H9 (cell line): Measurements from ENCODE around the gene SLC4A2. TPM values are rescaled to one million over a fixed set of nuclear protein-coding genes. Genes with fewer than 3 reads are reported as not detected.
"Not testable (repeated sequence)": the region's sequence is repeated elsewhere in the genome, so short reads cannot be mapped to it uniquely, and the experiment has no call there.

ENCODE experiments used
- DNase-seq: peaks from one replicate; pipeline ENCODE4 v3.0.0-alpha.2; 2017
- H2AFZ ChIP-seq: one replicate; pipeline ENCODE4 v1.6.1; 2013; ENCODE audit warnings: mild to moderate bottlenecking, low read length, control low read depth, moderate library complexity
- H2AK5ac ChIP-seq: 2 replicates; pipeline ENCODE4 v1.6.1; 2013; ENCODE audit warnings: low read length, control low read depth, mixed read lengths; ENCODE audit not compliant: insufficient read length
- H2BK120ac ChIP-seq: one replicate; pipeline ENCODE4 v1.6.1; 2013; ENCODE audit warnings: low read depth, mild to moderate bottlenecking, low read length, control low read depth, inconsistent platforms; ENCODE audit not compliant: poor library complexity, severe bottlenecking
- H2BK12ac ChIP-seq: 2 replicates; pipeline ENCODE4 v1.6.1; 2013; ENCODE audit warnings: low read length, control low read depth, mixed read lengths, low read depth; ENCODE audit not compliant: insufficient read length
- H2BK15ac ChIP-seq: 2 replicates; pipeline ENCODE4 v1.6.1; 2013; ENCODE audit warnings: low read depth, low read length, control low read depth
- H2BK20ac ChIP-seq: one replicate; pipeline ENCODE4 v1.6.1; 2013; ENCODE audit warnings: low read depth, mild to moderate bottlenecking, low read length, control low read depth, inconsistent platforms; ENCODE audit not compliant: poor library complexity, severe bottlenecking
- H2BK5ac ChIP-seq: 2 replicates; pipeline ENCODE4 v1.6.1; 2013; ENCODE audit warnings: low read length, control low read depth, mixed read lengths; ENCODE audit not compliant: insufficient read length
- H3K14ac ChIP-seq: 2 replicates; pipeline ENCODE4 v1.6.1; 2013; ENCODE audit warnings: low read length, control low read depth; ENCODE audit not compliant: insufficient read depth
- H3K18ac ChIP-seq: 2 replicates; pipeline ENCODE4 v1.6.1; 2013; ENCODE audit warnings: low read depth, mild to moderate bottlenecking, mixed read lengths, low read length, control low read depth; ENCODE audit not compliant: insufficient read length
- H3K23ac ChIP-seq: 2 replicates; pipeline ENCODE4 v1.6.1; 2013; ENCODE audit warnings: low read length, control low read depth, mixed read lengths, low read depth; ENCODE audit not compliant: insufficient read length
- H3K23me2 ChIP-seq: 2 replicates; pipeline ENCODE4 v1.6.1; 2013; ENCODE audit warnings: low read depth, mild to moderate bottlenecking, mixed read lengths, low read length, control low read depth; ENCODE audit not compliant: insufficient read length, poor library complexity, severe bottlenecking
- H3K27ac ChIP-seq: 2 replicates; pipeline ENCODE4 v1.5.1; 2013; ENCODE audit warnings: low read length, control low read depth, mixed read lengths, low read depth; ENCODE audit not compliant: insufficient read length
- H3K27me3 ChIP-seq: 2 replicates; pipeline ENCODE4 v1.6.1; 2013; ENCODE audit warnings: low read length, control low read depth, inconsistent platforms; ENCODE audit not compliant: insufficient read depth
- H3K4ac ChIP-seq: 2 replicates; pipeline ENCODE4 v1.6.1; 2013; ENCODE audit warnings: low read depth, mild to moderate bottlenecking, control low read depth, inconsistent platforms, low read length, moderate library complexity
- H3K4me1 ChIP-seq: 2 replicates; pipeline ENCODE4 v1.6.1; 2013; ENCODE audit warnings: low read length, control low read depth, inconsistent platforms; ENCODE audit not compliant: insufficient read depth
- H3K4me2 ChIP-seq: 2 replicates; pipeline ENCODE4 v1.6.1; 2013; ENCODE audit warnings: low read length, control low read depth, mixed read lengths; ENCODE audit not compliant: insufficient read length, insufficient read depth
- H3K56ac ChIP-seq: 2 replicates; pipeline ENCODE4 v1.6.1; 2013; ENCODE audit warnings: low read depth, mild to moderate bottlenecking, mixed read lengths, low read length, control low read depth; ENCODE audit not compliant: insufficient read length
- H3K79me1 ChIP-seq: 2 replicates; pipeline ENCODE4 v1.6.1; 2013; ENCODE audit warnings: low read depth, mild to moderate bottlenecking, moderate library complexity, low read length, control low read depth, inconsistent platforms; ENCODE audit not compliant: insufficient read depth, poor library complexity, severe bottlenecking
- H3K79me2 ChIP-seq: 2 replicates; pipeline ENCODE4 v1.6.1; 2013; ENCODE audit warnings: low read length, control low read depth, inconsistent platforms; ENCODE audit not compliant: insufficient read depth
- H3K9ac ChIP-seq: 2 replicates; pipeline ENCODE4 v1.6.1; 2013; ENCODE audit warnings: low read length, control low read depth, mixed read lengths; ENCODE audit not compliant: insufficient read length; ENCODE audit errors: extremely low read depth
- H3K9me3 ChIP-seq: one replicate; pipeline ENCODE4 v1.6.1; 2013; ENCODE audit warnings: low read depth, low read length, inconsistent platforms; ENCODE audit not compliant: control insufficient read depth
- H3T11ph ChIP-seq: one replicate; pipeline ENCODE4 v1.6.1; 2013; ENCODE audit warnings: mild to moderate bottlenecking, low read length, control low read depth, inconsistent platforms
- H4K20me1 ChIP-seq: one replicate; pipeline ENCODE4 v1.6.1; 2013; ENCODE audit not compliant: control insufficient read depth, insufficient read length, insufficient read depth
- H4K5ac ChIP-seq: 2 replicates; pipeline ENCODE4 v1.6.1; 2013; ENCODE audit warnings: low read depth, mild to moderate bottlenecking, mixed read lengths, low read length, control low read depth; ENCODE audit not compliant: insufficient read length
- H4K8ac ChIP-seq: replicated peaks from 2 replicates; pipeline ENCODE4 v1.6.1; 2013; ENCODE audit warnings: low read length, control low read depth, mixed read lengths, low read depth; ENCODE audit not compliant: insufficient read length
- H4K91ac ChIP-seq: 2 replicates; pipeline ENCODE4 v1.6.1; 2013; ENCODE audit warnings: low read depth, mild to moderate bottlenecking, moderate library complexity, mixed read lengths, low read length, control low read depth; ENCODE audit not compliant: insufficient read length
- H3K27ac Mint-ChIP-seq, 3 experiments: 2 replicates in 2 of 3; 3 replicates in 1 of 3; pipeline ENCODE4 v1.8.0; 2020 to 2021; ENCODE audit warnings: mixed read lengths in 3 of 3, mild to moderate bottlenecking in 1 of 3, moderate library complexity in 1 of 3
- H3K27me3 Mint-ChIP-seq: 2 replicates; pipeline ENCODE4 v1.8.0; 2021; ENCODE audit warnings: low read depth, mild to moderate bottlenecking, moderate library complexity, mixed read lengths
- H3K36me3 Mint-ChIP-seq, 3 experiments: 2 replicates in 2 of 3; 3 replicates in 1 of 3; pipeline ENCODE4 v1.8.0; 2020 to 2021; ENCODE audit warnings: low read depth in 3 of 3, mixed read lengths in 3 of 3; ENCODE audit not compliant: insufficient read depth in 1 of 3
- H3K4me1 Mint-ChIP-seq, 2 experiments: 2 replicates each; pipeline ENCODE4 v1.8.0; 2020; ENCODE audit warnings: mixed read lengths in 2 of 2
- H3K4me3 Mint-ChIP-seq, 2 experiments: 2 replicates in 1 of 2; 3 replicates in 1 of 2; pipeline ENCODE4 v1.8.0; 2020 to 2021; ENCODE audit warnings: mild to moderate bottlenecking in 2 of 2, mixed read lengths in 2 of 2, moderate library complexity in 1 of 2
- H3K9me3 Mint-ChIP-seq, 2 experiments: 2 replicates in 1 of 2; 3 replicates in 1 of 2; pipeline ENCODE4 v1.8.0; 2020; ENCODE audit warnings: mild to moderate bottlenecking in 2 of 2, mixed read lengths in 2 of 2, moderate library complexity in 1 of 2
- WGBS: extraction: QIAGEN DNeasy Blood & Tissue Kit; methylation state at CpG from one replicate; pipeline ENCODE4 v1.1.7; 2013; ENCODE audit warnings: missing lambda C conversion rate, low lambda C conversion rate, mixed read lengths; ENCODE audit not compliant: insufficient read length; ENCODE audit errors: extremely low coverage; 5-methylcytosine and 5-hydroxymethylcytosine counted together
- total RNA-seq: library from RNA; stranded (reverse); gene quantifications from 2 replicates; pipeline ENCODE4 v1.2.1, GENCODE V29; 2021
- TF ChIP-seq, protein P1 (sequence below): fragments of 200-600 bp; sonication (generic); conservative IDR thresholded peaks from 3 replicates; pipeline ENCODE4 v1.8.0; 2021; ENCODE audit warnings: antibody characterized with exemption, mild to moderate bottlenecking

The SLC4A2 gene
- total RNA-seq, 1 experiment from 2014 or later, result 136 TPM

DNA sequence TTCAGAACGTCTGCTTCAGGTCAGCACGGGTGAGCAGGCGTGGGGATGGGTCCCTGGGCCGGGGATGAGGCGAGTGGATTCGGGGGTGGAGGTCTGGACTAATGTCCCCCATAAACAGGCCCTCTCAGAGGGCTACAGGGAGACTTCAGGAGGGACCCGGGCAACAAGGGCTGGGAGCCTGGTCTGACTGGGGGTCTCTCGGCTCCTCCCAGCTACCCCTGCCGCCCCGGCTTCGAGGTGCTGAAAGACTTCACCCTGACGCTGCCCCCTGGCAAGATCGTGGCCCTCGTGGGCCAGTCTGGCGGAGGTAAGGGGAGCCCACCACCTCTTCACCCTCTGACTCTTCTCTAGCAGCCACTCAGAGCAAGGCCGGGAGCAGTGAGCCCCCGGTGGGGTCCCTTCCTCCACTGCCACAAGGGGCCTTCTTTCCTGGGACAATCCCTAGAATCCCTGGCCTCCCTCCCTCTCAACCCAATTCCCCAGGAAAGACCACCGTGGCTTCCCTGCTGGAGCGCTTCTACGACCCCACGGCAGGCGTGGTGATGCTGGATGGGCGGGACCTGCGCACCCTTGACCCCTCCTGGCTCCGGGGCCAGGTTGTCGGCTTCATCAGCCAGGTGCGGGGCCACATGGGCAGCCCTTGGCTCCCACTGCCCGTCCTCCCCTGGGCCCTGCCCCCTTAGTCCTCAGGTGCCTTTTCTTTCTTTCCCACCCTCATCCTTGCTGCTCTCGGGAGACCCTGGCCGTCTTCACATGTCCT is 18.6 kb upstream of the SLC4A2 start:
- Histone ChIP-seq H3T11ph (no peak overlapping the region), H3K9me3 (no peaks in the 10 kb centered on the region), H2BK12ac (no peak overlapping the region), H3K4ac (no peak overlapping the region), H3K27me3 (no peaks in the 10 kb centered on the region), H2BK15ac (no peak overlapping the region), H4K20me1 (no peaks in the 10 kb centered on the region), H4K5ac (no peak overlapping the region), H4K8ac (no peak overlapping the region), H2BK120ac (no peak overlapping the region), H3K79me2 (no peaks in the 10 kb centered on the region), H3K18ac (no peak overlapping the region), H3K23me2 (no peaks in the 10 kb centered on the region), H3K79me1 (no peaks in the 10 kb centered on the region), H3K27ac (no peak overlapping the region), H4K91ac (no peak overlapping the region), H2AK5ac (no peak overlapping the region), H3K23ac (no peak overlapping the region), H3K14ac (no peak overlapping the region), H3K4me1 (no peaks in the 10 kb centered on the region), H3K4me2 (no peak overlapping the region), H2AFZ (no peak overlapping the region), H2BK20ac (no peak overlapping the region), H2BK5ac (no peak overlapping the region), H3K9ac (no peak overlapping the region), H3K56ac (no peak overlapping the region)
- WGBS, result no CpG with 5 or more reads among the region's 30 CpGs
- H3K4me3 Mint-ChIP-seq, result no peak overlapping the region
- H3K27me3 Mint-ChIP-seq, result peaks cover 5% of the 10 kb centered on the region
- no peaks in the 10 kb centered on the region; a peak in 1 of 5 replicates for H3K9me3 Mint-ChIP-seq
- H3K27ac Mint-ChIP-seq, result no peak overlapping the region
- H3K4me1 Mint-ChIP-seq, result peaks cover 2% of the 10 kb centered on the region in 2 experiments; a peak in 1 of 4 replicates
- no peak for DNase-seq
- TF ChIP-seq, protein P1, sequence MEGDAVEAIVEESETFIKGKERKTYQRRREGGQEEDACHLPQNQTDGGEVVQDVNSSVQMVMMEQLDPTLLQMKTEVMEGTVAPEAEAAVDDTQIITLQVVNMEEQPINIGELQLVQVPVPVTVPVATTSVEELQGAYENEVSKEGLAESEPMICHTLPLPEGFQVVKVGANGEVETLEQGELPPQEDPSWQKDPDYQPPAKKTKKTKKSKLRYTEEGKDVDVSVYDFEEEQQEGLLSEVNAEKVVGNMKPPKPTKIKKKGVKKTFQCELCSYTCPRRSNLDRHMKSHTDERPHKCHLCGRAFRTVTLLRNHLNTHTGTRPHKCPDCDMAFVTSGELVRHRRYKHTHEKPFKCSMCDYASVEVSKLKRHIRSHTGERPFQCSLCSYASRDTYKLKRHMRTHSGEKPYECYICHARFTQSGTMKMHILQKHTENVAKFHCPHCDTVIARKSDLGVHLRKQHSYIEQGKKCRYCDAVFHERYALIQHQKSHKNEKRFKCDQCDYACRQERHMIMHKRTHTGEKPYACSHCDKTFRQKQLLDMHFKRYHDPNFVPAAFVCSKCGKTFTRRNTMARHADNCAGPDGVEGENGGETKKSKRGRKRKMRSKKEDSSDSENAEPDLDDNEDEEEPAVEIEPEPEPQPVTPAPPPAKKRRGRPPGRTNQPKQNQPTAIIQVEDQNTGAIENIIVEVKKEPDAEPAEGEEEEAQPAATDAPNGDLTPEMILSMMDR, result no peak
- H3K36me3 Mint-ChIP-seq, result no peaks in the 10 kb centered on the region; a peak in 2 of 7 replicates

DNA sequence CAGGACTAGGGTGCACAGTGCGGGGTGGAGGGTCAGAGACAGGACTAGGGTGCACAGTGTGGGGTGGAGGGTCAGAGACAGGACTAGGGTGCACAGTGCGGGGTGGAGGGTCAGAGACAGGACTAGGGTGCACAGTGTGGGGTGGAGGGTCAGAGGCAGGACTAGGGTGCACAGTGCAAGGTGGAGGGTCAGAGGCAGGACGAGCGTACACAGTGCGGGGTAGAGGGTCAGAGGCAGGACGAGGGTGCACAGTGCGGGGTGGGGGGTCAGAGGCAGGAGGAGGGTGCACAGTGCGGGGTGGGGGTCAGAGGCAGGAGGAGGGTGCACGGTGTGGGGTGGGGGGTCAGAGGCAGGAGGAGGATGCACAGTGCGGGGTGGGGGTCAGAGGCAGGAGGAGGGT is 15.9 kb upstream of the SLC4A2 start:
- not testable (repeated sequence) for H3K56ac ChIP-seq, H3K14ac ChIP-seq, H3K4me2 ChIP-seq, H2AFZ ChIP-seq, H2BK15ac ChIP-seq, H3K79me2 ChIP-seq, H3K18ac ChIP-seq, H3K4me1 Mint-ChIP-seq, H3K27me3 ChIP-seq, H4K5ac ChIP-seq, H2BK12ac ChIP-seq, H3K9me3 Mint-ChIP-seq, DNase-seq, H4K91ac ChIP-seq, H2AK5ac ChIP-seq, H3K27ac Mint-ChIP-seq, H3K79me1 ChIP-seq, H3K36me3 Mint-ChIP-seq, H2BK5ac ChIP-seq, H3K4me3 Mint-ChIP-seq, H3K27ac ChIP-seq, H3K23ac ChIP-seq, H3K9me3 ChIP-seq, H3K23me2 ChIP-seq, H2BK120ac ChIP-seq, H3K4me1 ChIP-seq, H3T11ph ChIP-seq, H4K20me1 ChIP-seq, H4K8ac ChIP-seq, H2BK20ac ChIP-seq, H3K9ac ChIP-seq, H3K4ac ChIP-seq
- peaks cover 18% of the 10 kb centered on the region for H3K27me3 Mint-ChIP-seq
- no CpG with 5 or more reads among the region's 10 CpGs for WGBS
